Erythroblast (primary cell): Measurements from ENCODE around the gene JAG1.

ENCODE experiments used
- GATA1 ChIP-seq: IDR thresholded peaks from 2 replicates; pipeline ENCODE4 v1.6.1; 2011; ENCODE audit warnings: low read depth, mild to moderate bottlenecking, control low read depth, low read length, moderate library complexity
- POLR2A ChIP-seq: IDR thresholded peaks from 2 replicates; pipeline ENCODE4 v1.6.1; 2011; ENCODE audit warnings: mild to moderate bottlenecking, low read length

DNA sequence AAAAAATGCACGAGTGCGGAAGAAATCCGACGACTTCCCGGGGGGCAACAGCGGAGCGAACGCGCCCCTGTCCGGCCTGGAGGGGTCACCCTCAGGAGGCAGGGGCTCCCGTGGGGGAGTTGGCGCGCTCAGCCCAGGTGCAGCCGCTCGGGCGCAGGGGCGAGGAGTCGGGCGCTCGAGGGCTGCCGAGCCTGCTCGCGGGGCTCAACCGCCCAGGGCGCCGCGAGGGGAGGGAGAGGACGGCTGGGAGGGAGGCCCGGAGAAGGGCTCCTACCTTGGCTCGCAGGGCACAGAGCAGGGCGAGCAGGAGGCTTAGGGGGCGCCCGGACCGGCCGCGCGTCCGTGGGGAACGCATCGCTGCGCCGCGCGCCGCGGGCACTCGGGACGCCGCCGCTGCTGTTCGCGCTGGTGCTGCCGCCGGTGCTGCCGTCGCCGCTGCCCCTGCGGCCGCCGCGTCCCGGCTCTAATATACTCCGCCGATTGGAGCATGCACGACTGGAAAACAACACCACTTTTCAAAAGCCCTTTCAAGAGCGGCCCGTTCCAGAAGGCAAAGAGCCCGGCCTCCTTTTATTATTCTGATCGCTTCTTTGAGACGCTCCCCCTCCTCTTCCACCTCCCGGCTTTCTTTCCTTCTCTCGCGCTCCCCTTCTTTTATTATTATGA, 490 bp downstream of the JAG1 start:
- TF ChIP-seq POLR2A (no peak), GATA1 (no peak)
